Neuron (in vitro differentiated cells): ENCODE results near the gene GAPVD1.
"Not testable (repeated sequence)": the region's sequence is repeated elsewhere in the genome, so short reads cannot be mapped to it uniquely, and the experiment has no call there.

Experiments
- H2AFZ ChIP-seq: one replicate; pipeline ENCODE4 v1.6.1; 2013; ENCODE audit warnings: low read depth, mild to moderate bottlenecking, inconsistent platforms, low read length, moderate library complexity
- H3K27me3 ChIP-seq: one replicate; pipeline ENCODE4 v1.6.1; 2013; ENCODE audit warnings: low read length; ENCODE audit not compliant: insufficient read depth
- H3K36me3 ChIP-seq: one replicate; pipeline ENCODE4 v1.6.1; 2013; ENCODE audit warnings: low read length; ENCODE audit not compliant: insufficient read depth
- H3K4me1 ChIP-seq: one replicate; pipeline ENCODE4 v1.6.1; 2013; ENCODE audit warnings: low read length; ENCODE audit not compliant: insufficient read depth
- H3K4me3 ChIP-seq: 2 replicates; pipeline ENCODE4 v1.5.1; 2013; ENCODE audit warnings: mild to moderate bottlenecking, low read length, moderate library complexity
- H3K9me3 ChIP-seq: one replicate; pipeline ENCODE4 v1.6.1; 2013; ENCODE audit warnings: low read length

Gene GAPVD1

GRCh38 chr9:125261501-125262293 lies at the start of gene GAPVD1:
GAPVD1 (plus strand) TSS chr9:125261826; CDS start chr9:125298922, 37,096 bp downstream.
- Histone ChIP-seq H3K36me3 (peaks cover 13% of the 10 kb centered on the region), H3K4me3 (peak within 1 kb of the TSS; percentile 96), H2AFZ (peak within 1 kb of the TSS; percentile 85), H3K27me3 (no peaks in the 10 kb centered on the region), H3K4me1 (peaks cover 11% of the 10 kb centered on the region), H3K9me3 (no peaks in the 10 kb centered on the region)

GRCh38 chr9:125214186-125214585 lies 47.4 kb upstream of the GAPVD1 start:
- Histone ChIP-seq H3K4me3 (no peak overlapping the region), H3K36me3 (peaks cover 25% of the 10 kb centered on the region), H3K9me3 (no peaks in the 10 kb centered on the region), H2AFZ (no peak overlapping the region), H3K4me1 (no peaks in the 10 kb centered on the region), H3K27me3 (no peaks in the 10 kb centered on the region)

- no peaks in the 10 kb centered on the region for H3K27me3 ChIP-seq
- peaks cover 25% of the 10 kb centered on the region for H3K36me3 ChIP-seq
- H3K9me3 ChIP-seq, result no peaks in the 10 kb centered on the region
- H3K4me3 ChIP-seq, result no peak overlapping the region
- no peaks in the 10 kb centered on the region for H3K4me1 ChIP-seq
- H2AFZ ChIP-seq, result no peak overlapping the region
Measured at GRCh38 chr9:125218621-125219020, 43.0 kb upstream of the GAPVD1 start.

- not testable (repeated sequence) for H2AFZ ChIP-seq, H3K9me3 ChIP-seq, H3K4me3 ChIP-seq, H3K27me3 ChIP-seq, H3K4me1 ChIP-seq
- peaks cover 24% of the 10 kb centered on the region for H3K36me3 ChIP-seq
Measured at GRCh38 chr9:125224858-125225257, 36.8 kb upstream of the GAPVD1 start.

- Histone ChIP-seq H3K4me3 (no peak overlapping the region), H3K27me3 (no peaks in the 10 kb centered on the region), H2AFZ (no peak overlapping the region), H3K36me3 (peaks cover 22% of the 10 kb centered on the region), H3K9me3 (no peaks in the 10 kb centered on the region), H3K4me1 (no peaks in the 10 kb centered on the region)
Measured at GRCh38 chr9:125227761-125228160, 33.9 kb upstream of the GAPVD1 start.

- Histone ChIP-seq H3K36me3 (peaks cover 61% of the 10 kb centered on the region), H3K27me3 (no peaks in the 10 kb centered on the region), H3K9me3 (no peaks in the 10 kb centered on the region), H3K4me1 (peaks cover 22% of the 10 kb centered on the region), H3K4me3 (no peak overlapping the region), H2AFZ (no peak overlapping the region)
Measured at GRCh38 chr9:125233678-125234077, 27.9 kb upstream of the GAPVD1 start.

- H3K36me3 ChIP-seq, result peaks cover 65% of the 10 kb centered on the region
- not testable (repeated sequence) for H3K9me3 ChIP-seq, H3K27me3 ChIP-seq, H3K4me3 ChIP-seq, H2AFZ ChIP-seq
- peaks cover 26% of the 10 kb centered on the region for H3K4me1 ChIP-seq
Measured at GRCh38 chr9:125234099-125234498, 27.5 kb upstream of the GAPVD1 start.

GRCh38 chr9:125235804-125236519 lies 25.7 kb upstream of the GAPVD1 start:
- Histone ChIP-seq H3K36me3 (peaks cover 63% of the 10 kb centered on the region), H3K4me3 (no peak overlapping the region), H3K4me1 (peaks cover 38% of the 10 kb centered on the region), H3K27me3 (no peaks in the 10 kb centered on the region), H3K9me3 (no peaks in the 10 kb centered on the region), H2AFZ (no peak overlapping the region)

- not testable (repeated sequence) for H3K4me3 ChIP-seq
Measured at GRCh38 chr9:125236520-125237159, 25.0 kb upstream of the GAPVD1 start.

GRCh38 chr9:125238127-125238914 lies 23.3 kb upstream of the GAPVD1 start:
- no peak overlapping the region for H2AFZ ChIP-seq
- H3K27me3 ChIP-seq, result no peaks in the 10 kb centered on the region
- peak overlapping the region; percentile 18 for H3K4me3 ChIP-seq
- peaks cover 55% of the 10 kb centered on the region for H3K36me3 ChIP-seq
- H3K4me1 ChIP-seq, result peaks cover 43% of the 10 kb centered on the region
- H3K9me3 ChIP-seq, result no peaks in the 10 kb centered on the region

More at GRCh38 chr9:125236520-125237159, 25.0 kb upstream of the GAPVD1 start:
- H3K9me3 ChIP-seq, H3K27me3 ChIP-seq, H2AFZ ChIP-seq: not testable (repeated sequence)
- peaks cover 63% of the 10 kb centered on the region for H3K36me3 ChIP-seq
- H3K4me1 ChIP-seq, result peaks cover 38% of the 10 kb centered on the region

- Histone ChIP-seq H3K4me1 (peaks cover 43% of the 10 kb centered on the region), H3K4me3 (peak overlapping the region; percentile 59), H3K27me3 (no peaks in the 10 kb centered on the region), H2AFZ (no peak overlapping the region), H3K36me3 (peaks cover 52% of the 10 kb centered on the region), H3K9me3 (no peaks in the 10 kb centered on the region)
Measured at GRCh38 chr9:125238915-125239446, 22.6 kb upstream of the GAPVD1 start.
